ENCODE measurements around the gene FASTK. TPM values are rescaled to one million over a fixed set of nuclear protein-coding genes. Genes with fewer than 3 reads are reported as not detected.

The FASTK gene
- total RNA-seq, 2 donors from 2014 or later = 84.4 to 131 TPM

DNA sequence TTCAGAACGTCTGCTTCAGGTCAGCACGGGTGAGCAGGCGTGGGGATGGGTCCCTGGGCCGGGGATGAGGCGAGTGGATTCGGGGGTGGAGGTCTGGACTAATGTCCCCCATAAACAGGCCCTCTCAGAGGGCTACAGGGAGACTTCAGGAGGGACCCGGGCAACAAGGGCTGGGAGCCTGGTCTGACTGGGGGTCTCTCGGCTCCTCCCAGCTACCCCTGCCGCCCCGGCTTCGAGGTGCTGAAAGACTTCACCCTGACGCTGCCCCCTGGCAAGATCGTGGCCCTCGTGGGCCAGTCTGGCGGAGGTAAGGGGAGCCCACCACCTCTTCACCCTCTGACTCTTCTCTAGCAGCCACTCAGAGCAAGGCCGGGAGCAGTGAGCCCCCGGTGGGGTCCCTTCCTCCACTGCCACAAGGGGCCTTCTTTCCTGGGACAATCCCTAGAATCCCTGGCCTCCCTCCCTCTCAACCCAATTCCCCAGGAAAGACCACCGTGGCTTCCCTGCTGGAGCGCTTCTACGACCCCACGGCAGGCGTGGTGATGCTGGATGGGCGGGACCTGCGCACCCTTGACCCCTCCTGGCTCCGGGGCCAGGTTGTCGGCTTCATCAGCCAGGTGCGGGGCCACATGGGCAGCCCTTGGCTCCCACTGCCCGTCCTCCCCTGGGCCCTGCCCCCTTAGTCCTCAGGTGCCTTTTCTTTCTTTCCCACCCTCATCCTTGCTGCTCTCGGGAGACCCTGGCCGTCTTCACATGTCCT lies 39.8 kb downstream of the FASTK start:
- ATAC-seq (no peak), DNase-seq (ENCODE audit: low spot score) (no peak)
- Mint-ChIP-seq H3K36me3 (no peaks in the 10 kb centered on the region), H3K9me3 (no peaks in the 10 kb centered on the region), H3K27ac (no peak overlapping the region), H3K27me3 (no peaks in the 10 kb centered on the region), H3K4me1 (ENCODE audit: low read depth in 2 of 2) (peaks cover 8 to 11% of the 10 kb centered on the region in 2 donors), H3K4me3 (no peak overlapping the region)

DNA sequence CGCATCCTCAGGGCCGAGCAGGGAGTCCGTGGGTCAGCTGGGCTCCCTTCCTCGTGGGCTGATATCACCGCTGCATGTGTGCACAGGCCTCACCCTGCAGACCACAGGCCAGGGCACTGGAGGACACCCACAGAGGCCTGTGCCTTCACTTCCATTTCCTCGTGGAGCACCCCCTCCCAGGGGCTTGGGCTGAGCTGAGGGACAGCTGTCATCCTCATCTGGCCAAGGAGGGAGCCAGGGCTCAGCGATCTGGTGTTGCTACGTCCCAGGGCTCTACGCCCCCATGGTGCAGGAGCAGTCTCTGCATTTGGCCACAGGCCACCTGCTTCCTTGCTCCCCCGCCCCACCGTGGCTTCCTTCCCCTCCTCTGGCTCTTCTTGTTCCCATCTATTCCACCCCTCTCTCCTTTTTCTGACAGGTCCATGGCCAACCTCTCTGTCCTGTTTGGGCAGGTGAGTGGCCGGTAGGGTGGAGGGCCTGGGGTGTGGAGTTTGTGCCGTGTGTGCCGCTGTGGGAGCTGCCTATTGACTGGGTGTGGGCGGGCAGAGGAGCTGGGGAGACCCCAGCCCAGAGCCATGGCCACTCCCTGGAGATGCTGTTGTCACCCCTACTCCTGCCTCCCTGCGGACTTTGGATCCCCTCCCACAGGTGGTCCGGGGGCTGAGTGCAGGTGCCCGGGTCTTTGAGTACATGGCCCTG lies 40.6 kb downstream of the FASTK start:
- H3K27me3 Mint-ChIP-seq = no peaks in the 10 kb centered on the region
- H3K4me1 Mint-ChIP-seq (ENCODE audit: low read depth in 2 of 2) = peaks cover 8 to 11% of the 10 kb centered on the region in 2 donors
- ATAC-seq = no peak
- no peak overlapping the region for H3K4me3 Mint-ChIP-seq
- no peaks in the 10 kb centered on the region for H3K9me3 Mint-ChIP-seq
- no peak overlapping the region for H3K27ac Mint-ChIP-seq
- DNase-seq (ENCODE audit: low spot score) = no peak
- no peaks in the 10 kb centered on the region for H3K36me3 Mint-ChIP-seq

DNA sequence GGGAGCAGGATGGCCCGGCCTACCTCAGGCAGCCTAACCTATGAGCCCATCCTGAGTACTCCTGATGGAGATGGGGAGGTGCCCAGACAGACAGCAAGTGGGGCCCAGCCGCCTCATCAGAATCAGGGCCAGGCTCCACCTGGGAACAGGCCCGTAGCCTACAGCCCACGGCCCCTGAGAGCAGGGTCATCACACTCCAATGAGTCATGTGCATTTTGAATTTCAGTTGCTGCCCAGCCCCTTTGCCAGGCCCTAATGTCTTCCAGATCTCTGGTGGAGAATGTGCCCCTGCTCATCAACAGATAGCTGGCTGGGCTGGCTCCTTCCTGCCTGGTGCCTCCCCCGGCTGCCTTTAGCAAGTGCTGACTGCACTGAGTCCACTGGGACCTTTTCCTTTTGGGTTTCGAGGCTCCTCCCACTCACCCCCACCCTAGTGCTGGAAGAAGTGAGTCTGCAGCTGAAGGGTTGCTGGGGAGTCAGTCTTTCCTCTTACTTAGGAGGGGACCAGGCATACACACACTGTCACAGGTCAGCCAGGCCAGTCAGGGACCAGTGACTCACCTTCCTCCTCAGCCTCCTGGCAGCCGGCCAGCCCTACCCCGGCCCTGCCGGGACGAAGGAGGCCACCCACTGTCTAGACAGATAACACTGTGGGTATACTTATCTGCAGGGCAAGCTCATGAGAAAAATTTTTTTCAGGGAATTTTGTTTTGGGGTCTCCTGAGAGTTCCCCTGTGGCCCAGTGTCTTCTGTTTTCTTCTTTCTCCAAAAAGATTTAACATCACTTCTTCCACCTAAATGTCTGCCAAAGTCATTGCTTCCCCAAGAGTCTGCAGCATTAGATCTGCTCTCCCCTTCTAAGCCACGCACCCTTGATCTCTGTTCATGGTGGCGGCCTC lies 41.4 kb downstream of the FASTK start:
- Mint-ChIP-seq H3K27ac (no peak overlapping the region), H3K36me3 (no peaks in the 10 kb centered on the region), H3K27me3 (no peaks in the 10 kb centered on the region), H3K9me3 (no peaks in the 10 kb centered on the region), H3K4me3 (no peak overlapping the region), H3K4me1 (ENCODE audit: low read depth in 2 of 2) (peaks cover 8 to 11% of the 10 kb centered on the region in 2 donors)
- DNase-seq (ENCODE audit: low spot score) (no peak), ATAC-seq (peak; percentile 75 to 79)

DNA sequence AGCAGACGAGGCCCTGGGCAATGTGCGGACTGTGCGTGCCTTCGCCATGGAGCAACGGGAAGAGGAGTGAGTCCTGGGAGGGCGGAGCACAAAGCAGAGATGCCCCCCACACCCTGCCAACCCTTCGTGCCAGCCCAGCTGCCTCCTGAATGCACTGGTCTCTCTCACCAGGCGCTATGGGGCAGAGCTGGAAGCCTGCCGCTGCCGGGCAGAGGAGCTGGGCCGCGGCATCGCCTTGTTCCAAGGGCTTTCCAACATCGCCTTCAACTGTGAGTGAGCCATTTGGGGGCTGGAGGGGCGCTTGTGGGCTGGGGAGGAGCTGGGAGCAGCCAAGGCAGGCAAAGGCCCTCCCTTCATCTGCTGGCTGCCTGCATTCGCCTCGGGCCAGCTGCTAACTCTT lies 44.7 kb downstream of the FASTK start:
- H3K27ac Mint-ChIP-seq = no peak overlapping the region
- no peaks in the 10 kb centered on the region for H3K27me3 Mint-ChIP-seq
- H3K4me3 Mint-ChIP-seq = no peak overlapping the region
- peaks cover 11% of the 10 kb centered on the region in 2 donors for H3K4me1 Mint-ChIP-seq (ENCODE audit: low read depth in 2 of 2)
- ATAC-seq (no peak), DNase-seq (ENCODE audit: low spot score) (no peak)
- H3K9me3 Mint-ChIP-seq = no peaks in the 10 kb centered on the region
- no peaks in the 10 kb centered on the region for H3K36me3 Mint-ChIP-seq

DNA sequence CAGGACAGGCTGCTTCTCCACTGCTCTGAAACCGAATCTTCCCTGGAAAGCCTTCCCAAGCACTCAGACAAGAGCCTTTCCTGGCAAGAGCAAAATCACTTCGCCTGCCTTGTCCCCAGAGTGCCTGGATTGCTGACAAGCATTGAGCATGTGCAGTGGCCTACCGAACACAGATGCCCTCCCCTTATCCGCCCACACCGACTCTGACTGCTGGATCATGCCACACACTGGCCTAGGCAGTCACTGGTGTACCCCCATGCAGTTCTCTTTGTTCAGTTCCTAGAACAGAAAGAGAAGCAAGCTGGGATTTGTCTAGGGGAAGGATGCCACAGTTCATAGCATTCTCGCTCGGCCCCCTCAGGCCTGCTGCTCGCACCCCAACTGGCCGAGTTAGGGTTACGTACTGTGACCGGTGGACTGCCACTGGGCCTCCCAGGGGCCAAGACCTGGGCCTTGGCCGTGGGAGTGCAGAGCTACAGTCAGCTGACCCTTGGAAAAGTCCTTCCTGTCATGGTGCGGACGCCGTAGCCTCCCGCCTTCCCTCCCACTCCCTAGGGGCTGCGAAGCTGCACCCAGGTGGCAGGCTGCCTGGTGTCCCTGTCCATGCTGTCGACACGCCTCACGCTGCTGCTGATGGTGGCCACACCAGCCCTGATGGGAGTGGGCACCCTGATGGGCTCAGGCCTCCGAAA lies 45.4 kb downstream of the FASTK start:
- Mint-ChIP-seq H3K4me3 (no peak overlapping the region), H3K9me3 (no peaks in the 10 kb centered on the region), H3K27me3 (no peaks in the 10 kb centered on the region), H3K36me3 (no peaks in the 10 kb centered on the region), H3K27ac (no peak overlapping the region), H3K4me1 (ENCODE audit: low read depth in 2 of 2) (peaks cover 11% of the 10 kb centered on the region in 2 donors)
- ATAC-seq = no peak
- DNase-seq (ENCODE audit: low spot score) = no peak

DNA sequence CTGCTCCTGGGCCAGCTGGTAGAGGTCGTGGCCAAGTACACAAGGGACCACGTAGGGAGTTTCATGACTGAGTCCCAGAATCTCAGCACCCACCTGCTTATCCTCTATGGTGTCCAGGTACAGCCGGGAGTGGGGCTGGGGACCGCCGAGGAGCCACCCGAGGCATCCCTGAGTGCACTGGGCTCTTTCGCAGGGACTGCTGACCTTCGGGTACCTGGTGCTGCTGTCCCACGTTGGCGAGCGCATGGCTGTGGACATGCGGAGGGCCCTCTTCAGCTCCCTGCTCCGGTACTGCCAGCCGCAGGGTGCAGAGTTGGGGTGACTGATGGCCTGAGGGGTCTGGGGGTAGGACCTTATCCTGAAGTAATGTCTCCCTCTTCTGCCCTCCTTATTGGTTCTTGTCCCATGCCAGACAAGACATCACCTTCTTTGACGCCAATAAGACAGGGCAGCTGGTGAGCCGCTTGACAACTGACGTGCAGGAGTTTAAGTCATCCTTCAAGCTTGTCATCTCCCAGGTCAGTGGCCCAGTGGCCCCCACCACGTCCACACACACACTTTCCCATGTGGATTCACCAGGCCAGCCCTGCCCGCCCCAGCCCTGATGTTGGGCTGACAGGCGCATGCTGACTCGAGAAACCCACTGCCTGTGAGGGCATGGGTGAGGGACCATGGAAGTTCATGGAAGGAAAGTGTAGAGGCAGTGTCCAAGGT lies 46.1 kb downstream of the FASTK start:
- Mint-ChIP-seq H3K4me1 (ENCODE audit: low read depth in 2 of 2) (peaks cover 5 to 7% of the 10 kb centered on the region in 2 donors), H3K9me3 (no peaks in the 10 kb centered on the region), H3K4me3 (no peak overlapping the region), H3K36me3 (no peaks in the 10 kb centered on the region), H3K27ac (no peak overlapping the region), H3K27me3 (no peaks in the 10 kb centered on the region)
- DNase-seq (ENCODE audit: low spot score) (no peak), ATAC-seq (no peak)

DNA sequence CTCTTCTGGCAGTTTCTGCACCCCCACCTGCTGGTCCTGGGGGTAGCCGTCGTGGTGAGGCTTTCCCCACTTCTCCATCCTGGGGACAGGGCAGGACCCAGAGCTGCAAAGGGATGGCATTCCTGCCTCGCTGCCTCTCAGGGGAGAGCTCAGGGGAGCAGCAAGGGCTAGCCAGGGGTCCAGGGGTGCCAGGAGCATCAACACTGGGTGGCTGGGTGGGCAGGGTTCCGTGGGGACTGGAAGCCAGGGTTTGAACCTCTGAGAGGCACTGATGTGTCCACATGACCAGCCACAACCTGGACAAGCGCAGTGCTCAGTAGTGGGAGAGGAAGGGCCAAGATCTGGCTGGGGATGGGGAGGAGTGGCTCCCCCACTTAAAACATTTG lies 46.8 kb downstream of the FASTK start:
- peaks cover 2 to 7% of the 10 kb centered on the region in 2 donors for H3K4me1 Mint-ChIP-seq (ENCODE audit: low read depth in 2 of 2)
- ATAC-seq (no peak), DNase-seq (ENCODE audit: low spot score) (no peak)
- no peak overlapping the region for H3K27ac Mint-ChIP-seq
- H3K4me3 Mint-ChIP-seq = no peak overlapping the region
- no peaks in the 10 kb centered on the region for H3K27me3 Mint-ChIP-seq
- no peaks in the 10 kb centered on the region for H3K36me3 Mint-ChIP-seq
- no peaks in the 10 kb centered on the region for H3K9me3 Mint-ChIP-seq

DNA sequence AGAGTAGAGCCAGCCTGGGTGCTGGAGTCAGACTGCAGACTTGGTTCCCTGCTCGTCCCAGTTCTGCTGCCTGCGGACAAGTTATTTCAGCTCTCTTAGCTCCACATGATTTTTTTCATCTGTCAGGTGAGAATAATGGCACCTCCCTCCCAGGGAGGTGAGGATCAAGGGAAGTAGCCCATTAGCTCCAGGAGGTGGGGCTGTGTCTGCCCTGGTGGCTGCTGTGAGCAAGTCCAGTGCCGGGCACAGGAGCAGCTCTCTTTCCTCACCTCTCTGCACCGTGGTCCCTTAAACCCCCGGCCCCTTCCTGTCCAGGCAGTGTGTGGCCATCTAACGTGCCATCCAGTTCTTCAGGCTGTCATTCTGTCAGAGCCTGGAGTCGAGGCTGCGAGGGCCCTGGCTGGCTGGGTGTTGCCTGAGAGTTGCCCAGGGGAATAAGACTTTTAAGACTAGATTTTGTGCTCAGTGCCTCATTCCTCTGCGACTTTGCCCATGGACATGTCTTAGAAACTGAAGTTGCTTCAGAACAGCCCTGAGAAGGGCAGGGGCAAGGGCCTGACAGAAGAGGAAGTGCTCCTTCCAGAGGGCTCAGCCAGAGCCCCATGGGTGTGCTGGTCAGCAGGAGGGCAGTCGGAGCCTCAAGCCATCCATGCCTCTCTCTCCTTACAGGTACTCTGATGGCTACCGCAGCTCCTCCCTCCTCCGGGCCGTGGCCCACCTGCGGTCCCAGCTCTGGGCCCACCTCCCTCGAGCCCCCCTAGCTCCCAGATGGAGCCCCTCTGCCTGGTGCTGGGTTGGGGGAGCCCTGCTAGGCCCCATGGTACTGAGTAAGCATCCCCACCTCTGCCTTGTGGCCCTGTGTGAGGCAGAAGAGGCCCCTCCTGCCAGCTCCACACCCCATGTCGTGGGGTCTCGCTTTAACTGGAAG lies 47.4 kb downstream of the FASTK start:
- no peak for DNase-seq (ENCODE audit: low spot score)
- Mint-ChIP-seq H3K27me3 (no peaks in the 10 kb centered on the region), H3K4me3 (no peak overlapping the region), H3K4me1 (ENCODE audit: low read depth in 2 of 2) (peaks cover 6 to 10% of the 10 kb centered on the region in 2 donors), H3K9me3 (no peaks in the 10 kb centered on the region), H3K27ac (no peak overlapping the region), H3K36me3 (no peaks in the 10 kb centered on the region)
- no peak for ATAC-seq

DNA sequence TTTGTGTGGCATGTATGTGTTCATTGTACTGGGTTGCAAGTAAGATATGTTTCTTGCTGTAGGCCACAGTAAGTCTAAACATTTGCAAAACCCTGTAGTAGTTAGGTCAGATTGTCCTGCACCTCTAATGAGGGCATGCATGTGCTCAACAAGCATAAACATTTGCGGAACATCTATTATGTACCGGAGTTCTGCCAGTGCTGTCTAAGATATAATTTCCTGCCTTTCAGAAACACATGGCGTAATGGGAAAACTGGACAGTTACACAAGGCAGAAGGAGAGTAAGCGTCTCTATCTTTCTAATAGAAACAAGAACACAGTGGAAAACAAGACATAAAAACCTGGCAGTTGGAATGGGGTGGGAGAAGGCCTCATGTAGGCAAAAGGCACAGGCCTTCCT lies 49.6 kb downstream of the FASTK start:
- Mint-ChIP-seq H3K4me3 (no peak overlapping the region), H3K36me3 (no peaks in the 10 kb centered on the region), H3K27ac (no peak overlapping the region), H3K4me1 (ENCODE audit: low read depth in 2 of 2) (peaks cover 15 to 16% of the 10 kb centered on the region in 2 donors), H3K9me3 (no peaks in the 10 kb centered on the region), H3K27me3 (peaks cover 0 to 4% of the 10 kb centered on the region in 2 donors)
- no peak for DNase-seq (ENCODE audit: low spot score)
- no peak for ATAC-seq

DNA sequence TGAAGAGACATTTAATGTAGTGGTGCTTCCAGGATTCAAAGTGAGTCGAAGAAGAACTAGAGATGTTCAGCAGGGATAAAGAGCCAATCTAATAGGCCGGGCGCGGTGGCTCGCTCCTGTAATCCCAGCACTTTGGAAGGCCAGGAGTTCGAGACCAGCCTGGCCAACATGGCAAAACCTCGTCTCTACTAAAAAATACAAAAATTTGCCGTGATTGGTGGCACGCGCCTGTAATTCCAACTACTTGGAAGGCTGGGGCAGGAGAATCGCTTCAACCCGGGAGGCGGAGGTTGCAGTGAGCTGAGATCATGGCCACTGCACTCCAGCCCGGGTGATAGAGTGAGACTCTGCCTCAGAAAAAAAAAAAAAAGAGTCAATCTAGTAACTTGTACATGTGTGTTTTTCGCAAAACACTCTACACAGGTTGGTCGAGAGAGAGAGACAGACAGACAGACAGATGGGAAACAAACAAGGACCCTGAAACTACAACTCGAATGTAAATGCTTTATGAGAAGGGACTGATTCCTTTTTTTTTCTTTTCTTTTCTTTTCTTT lies 51.6 kb downstream of the FASTK start:
- H3K36me3 Mint-ChIP-seq = no peaks in the 10 kb centered on the region
- DNase-seq (ENCODE audit: low spot score) (no peak), ATAC-seq (no peak)
- H3K27ac Mint-ChIP-seq = peak overlapping the region; percentile 95 to 98
- H3K9me3 Mint-ChIP-seq = no peaks in the 10 kb centered on the region
- peaks cover 0 to 4% of the 10 kb centered on the region in 2 donors for H3K27me3 Mint-ChIP-seq
- H3K4me1 Mint-ChIP-seq (ENCODE audit: low read depth in 2 of 2) = peaks cover 15 to 16% of the 10 kb centered on the region in 2 donors
- H3K4me3 Mint-ChIP-seq = peak overlapping the region; percentile 99

DNA sequence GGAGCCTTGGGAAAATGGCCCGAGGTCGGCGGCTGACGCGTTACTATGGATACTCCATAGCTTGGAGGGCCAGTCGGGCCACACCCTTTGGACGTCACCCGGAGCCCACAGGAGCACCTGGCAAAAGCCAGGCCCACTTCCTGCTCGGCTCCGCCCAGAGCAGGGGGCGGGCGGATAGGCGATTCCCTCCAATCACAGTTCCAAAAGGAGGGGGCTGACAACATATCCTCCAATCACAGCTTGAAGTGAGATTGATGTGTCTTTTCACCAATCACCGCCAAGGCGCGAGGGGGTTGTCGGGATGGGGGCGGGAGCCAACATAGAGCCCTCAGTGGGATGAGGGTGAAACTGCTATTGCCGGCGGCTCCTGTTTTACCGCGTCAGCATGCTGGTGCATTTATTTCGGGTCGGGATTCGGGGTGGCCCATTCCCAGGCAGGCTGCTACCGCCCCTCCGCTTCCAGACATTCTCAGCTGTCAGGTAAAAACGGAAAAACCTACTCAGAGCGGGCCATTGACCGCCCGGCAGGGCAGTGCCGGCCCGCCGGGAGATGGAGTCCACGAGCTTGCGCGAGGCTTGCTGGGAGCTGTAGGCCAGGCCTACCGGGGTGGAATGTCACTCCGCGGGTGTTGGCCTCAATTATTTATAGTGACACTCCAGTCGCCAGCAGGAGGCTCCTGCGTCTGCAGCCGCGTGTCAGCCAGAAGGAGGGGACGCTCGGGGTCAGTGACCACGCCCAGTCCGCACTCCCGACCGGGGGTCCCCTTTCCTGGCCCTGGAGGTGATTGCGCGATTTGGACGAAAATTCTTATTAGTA lies 52.3 kb downstream of the FASTK start, which contains the start of gene ABCB8:
TSS of gene ABCB8 (plus strand) at position 320 of the 817 bp plus-strand sequence. CDS start at position 386, 66 bp downstream.
- H3K9me3 Mint-ChIP-seq = no peaks in the 10 kb centered on the region
- H3K36me3 Mint-ChIP-seq = no peaks in the 10 kb centered on the region
- ATAC-seq = peak; percentile 95 to 96
- H3K27ac Mint-ChIP-seq = peak within 1 kb of the TSS; percentile 95 to 98
- peak; percentile 98 for DNase-seq (ENCODE audit: low spot score)
- peak within 1 kb of the TSS; percentile 99 for H3K4me3 Mint-ChIP-seq
- peaks cover 0 to 4% of the 10 kb centered on the region in 2 donors for H3K27me3 Mint-ChIP-seq
- peaks cover 15 to 16% of the 10 kb centered on the region in 2 donors for H3K4me1 Mint-ChIP-seq (ENCODE audit: low read depth in 2 of 2)

All from natural killer cell treated with Interleukin-12 subunit alpha and Interleukin-12 subunit beta and Interleukin-15 and Interleukin-18, amount 100 ng/mL, for 72 hours (primary cell).